ENCODE data around the gene AGFG2.

The AGFG2 gene

DNA sequence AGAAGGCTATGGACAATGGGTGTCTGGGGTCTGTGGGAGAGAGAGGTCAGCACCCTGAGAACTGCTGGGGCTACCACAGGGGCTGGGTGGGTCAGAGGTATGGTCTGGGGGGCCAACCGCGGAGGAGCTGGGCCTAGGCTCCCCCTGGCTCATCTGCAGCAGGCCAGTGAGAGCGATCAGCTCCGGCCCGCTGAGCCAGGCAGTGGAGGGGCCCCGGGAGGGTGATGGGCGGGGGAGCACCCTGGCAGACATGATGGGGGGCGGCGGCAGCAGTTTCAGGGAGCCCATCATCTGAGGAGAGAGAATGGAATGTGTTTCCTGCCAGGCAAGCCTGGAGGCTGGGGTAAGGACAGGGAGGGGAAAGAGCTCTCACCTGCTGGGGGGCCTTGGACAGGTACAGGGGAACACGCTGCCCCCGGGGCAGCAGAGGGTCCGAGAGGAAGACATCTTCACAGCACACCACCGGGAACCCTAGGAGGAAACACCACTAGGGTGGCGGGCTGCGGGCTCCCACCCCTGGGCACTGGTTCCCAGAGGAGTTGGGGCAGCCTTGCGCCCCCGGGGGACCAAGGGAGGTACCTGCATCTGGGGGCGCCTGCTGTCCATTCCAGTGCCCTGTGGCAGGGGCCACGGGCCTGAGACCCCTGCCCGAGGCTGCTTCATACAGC is 33.4 kb downstream of the AGFG2 start:
- no peak for DNase-seq (ENCODE audit: low read depth, low spot score)

DNA sequence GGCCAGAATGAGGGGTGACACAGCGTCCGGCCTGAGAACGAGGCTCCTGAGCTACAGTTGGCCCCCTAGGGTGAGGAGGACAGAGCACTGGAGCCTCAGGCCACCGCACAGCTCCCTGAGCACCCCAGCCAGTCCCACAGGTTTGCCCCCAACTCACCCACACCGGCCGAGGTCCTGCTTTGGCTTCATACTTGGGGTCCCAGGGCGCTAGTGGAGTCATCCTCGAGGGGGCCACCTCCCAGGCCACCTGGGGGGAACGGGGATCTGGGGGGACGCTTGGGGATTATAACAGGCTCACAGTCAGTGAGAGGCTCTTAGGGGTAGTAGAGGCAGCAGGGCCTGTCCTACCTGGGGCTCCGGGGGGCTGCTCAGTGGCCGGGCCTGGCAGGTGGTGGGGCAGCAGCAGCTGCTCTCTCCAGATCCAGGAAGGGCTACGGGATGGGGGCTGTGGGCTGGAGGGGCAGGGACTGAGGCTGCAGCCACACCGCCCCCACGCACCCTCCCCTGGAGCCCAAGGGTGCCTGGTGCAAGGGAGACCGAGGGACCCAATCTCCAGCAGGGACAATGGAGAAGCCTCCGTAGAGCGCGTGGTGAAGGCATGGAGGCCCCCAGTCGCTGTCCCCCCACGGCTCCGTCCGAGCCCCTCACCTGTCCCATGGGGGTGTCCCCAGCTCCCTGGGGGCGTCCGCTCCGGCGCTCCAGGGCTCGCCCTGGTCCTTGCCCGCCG is 34.1 kb downstream of the AGFG2 start:
- DNase-seq (ENCODE audit: low read depth, low spot score) = no peak

DNA sequence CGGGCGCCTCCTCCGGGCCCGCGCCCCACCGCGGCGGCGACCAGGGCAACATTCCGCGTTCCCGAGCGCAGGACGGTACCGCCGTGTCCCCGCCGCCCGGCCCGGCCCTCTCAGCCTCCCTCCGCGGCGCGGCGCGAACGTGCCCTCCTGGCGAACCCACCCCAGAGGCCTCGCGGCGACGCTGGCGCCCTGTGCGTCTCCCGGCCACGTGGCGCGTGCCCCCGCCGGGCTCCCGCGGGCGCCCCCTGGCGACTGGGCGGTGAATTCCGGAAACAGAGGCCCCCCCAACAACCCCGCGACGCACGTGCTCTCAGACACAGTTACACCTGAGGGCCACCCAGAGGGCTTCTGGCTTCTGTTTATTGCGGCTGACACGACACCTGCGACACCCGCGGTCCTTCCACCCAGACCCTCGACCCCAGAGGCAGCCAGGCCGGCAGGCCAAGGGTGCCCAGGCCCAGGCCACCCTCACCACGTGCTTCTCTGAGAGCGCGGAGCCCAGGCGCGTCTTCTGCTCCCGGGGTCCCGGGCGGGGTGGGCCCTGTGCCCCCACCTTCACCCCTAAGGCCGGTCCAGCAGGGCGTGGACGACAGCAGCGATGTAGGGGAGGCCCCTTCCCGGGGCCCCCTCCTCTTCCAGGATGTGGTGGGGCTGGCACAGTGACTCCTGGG is 34.8 kb downstream of the AGFG2 start, which contains the start of gene SAP25:
SAP25 (minus strand) TSS at position 210 of the 671 bp plus-strand sequence; CDS start at position 52, 158 bp downstream.
- no peak for DNase-seq (ENCODE audit: low read depth, low spot score)

DNA sequence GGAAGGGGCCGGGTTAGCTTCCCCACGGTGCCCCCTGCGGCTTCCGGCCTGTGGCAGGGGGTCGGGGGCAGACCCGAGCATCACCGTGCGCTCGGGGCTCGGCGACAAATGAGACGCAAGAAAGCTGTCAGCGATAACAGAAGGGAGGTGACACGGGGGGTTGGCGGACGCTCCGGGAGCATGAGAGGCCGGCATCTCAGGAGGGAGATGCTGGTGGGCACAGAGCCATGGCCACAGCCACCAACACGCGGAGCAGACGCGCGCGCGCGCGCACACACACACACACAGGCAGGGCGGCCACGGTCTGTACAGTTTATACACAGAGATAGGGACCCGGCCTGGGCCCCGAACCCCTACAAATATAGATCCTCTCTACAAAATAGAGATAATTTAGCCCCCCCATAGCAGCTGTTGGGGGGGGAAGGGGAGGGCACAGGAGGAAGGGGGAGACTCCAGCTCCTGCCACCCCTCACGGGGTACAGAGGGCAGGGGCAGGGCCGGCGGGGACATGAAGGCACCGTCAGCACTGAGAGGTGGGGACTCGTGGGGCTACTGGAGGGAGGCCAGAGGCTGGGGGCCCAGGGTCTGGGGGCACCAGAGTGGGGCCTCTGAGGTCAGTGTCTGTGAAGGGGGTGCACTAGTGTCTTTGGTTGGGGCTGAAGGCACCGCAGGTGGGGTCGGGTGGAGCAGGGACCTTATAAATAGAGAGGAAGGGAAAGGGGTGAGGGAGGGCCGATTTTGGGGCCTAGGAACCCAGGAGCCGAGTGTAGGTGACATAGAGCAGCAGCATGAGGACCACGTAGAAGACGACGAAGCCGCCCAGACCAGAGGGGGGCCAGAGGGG is 35.6 kb downstream of the AGFG2 start:
- DNase-seq (ENCODE audit: low read depth, low spot score) = no peak

DNA sequence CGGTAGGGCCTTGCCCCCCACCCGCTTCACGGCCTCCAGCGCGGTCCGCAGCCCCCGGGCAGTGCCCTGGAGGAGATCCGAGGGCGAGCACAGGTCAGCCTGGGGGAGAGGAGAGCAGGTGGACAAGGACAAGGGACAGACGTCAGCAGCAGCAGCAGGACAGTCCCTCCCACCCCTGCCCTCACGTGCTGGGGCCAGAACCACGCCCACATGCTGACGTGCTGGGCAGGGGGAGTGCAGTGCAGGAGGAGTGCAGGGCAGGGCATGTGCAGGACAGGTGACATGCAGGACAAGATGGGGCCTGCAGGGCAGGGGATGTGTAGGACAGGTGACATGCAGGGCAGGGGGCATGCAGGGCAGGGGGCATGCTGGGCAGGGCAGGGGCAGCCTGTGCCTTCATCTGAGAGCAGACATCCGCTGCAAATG is 36.2 kb downstream of the AGFG2 start:
- no peak for DNase-seq (ENCODE audit: low read depth, low spot score)

DNA sequence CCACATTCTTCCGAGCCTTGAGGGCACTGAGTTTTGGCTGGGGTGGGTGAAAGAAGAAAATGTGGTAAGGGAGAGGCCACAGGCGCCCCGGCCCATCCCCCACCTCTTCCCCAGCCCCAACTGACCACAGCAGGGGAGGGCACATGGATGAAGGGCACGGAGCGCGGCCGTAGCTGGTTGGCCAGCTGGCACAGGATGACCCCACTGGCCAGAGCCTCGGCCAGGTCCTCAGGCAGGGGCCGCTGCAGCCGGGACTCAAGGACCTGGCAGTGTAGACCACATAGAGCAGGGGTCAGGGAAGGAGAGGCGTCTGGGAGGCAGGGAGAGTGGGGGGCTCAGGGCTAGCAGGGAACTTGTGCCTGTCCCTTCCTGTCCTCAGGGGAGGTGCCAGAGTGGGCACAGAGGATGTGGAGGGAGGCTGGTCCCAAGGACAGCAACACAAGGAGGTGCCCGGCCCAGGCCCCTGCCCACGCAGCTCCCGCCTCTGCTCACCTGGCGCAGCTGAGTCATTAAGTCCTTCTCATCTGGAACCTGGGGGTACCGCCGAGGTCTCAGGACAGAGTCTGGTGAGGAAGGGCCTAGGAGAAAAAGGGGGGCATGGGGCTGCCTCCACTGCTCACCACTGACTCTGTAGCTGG is 36.9 kb downstream of the AGFG2 start:
- no peak for DNase-seq (ENCODE audit: low read depth, low spot score)

DNA sequence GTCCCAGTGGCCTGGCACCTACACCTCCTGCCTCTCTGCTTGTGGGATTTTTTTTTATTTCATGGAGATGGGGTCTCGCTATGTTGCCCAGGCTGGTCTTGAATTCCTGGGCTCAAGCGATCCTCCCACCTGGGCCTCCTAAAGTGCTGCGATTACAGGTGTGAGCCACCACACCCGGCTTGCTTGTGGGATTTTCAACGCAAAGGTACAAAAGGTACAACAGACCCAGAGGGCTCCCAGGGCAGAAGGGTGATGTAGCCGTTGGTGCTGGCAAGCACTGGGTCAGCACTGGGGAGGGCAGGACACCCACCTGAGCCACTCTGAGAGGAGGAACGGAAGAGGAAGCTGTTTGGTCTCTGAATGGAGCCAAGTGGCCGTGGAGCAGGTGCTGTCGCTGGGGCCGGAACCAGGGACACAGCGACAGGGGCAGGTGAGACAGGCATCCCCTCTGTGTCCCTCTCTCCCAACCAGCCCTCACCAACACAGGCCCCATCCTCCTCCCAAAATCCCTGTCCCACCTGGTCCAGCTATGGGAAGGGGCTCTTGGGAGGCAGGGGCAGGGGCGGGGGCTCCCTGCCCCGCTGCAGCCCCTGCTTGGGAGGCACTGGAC is 37.5 kb downstream of the AGFG2 start:
- DNase-seq (ENCODE audit: low read depth, low spot score) = no peak

DNA sequence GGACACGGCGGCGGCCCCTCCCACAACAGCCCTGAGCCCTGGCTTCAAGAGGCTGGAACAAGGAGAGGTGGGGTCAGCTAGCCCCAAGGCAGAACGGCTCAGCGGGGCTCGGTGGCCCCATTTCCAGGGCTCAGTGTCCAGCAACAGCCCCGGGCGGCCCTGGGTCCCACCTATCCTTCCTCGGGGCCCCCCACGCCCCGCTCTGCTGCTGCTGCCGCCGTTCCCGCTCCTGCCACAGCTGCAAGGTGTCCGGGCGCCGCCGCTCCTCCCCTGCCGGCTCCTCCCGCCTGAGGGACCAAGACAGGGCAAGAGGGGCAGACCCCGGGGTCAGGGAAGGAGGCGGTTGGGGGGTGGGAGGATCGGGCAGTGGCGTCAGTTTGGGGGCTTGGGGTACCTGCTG is 38.1 kb downstream of the AGFG2 start:
- DNase-seq (ENCODE audit: low read depth, low spot score) = no peak

DNA sequence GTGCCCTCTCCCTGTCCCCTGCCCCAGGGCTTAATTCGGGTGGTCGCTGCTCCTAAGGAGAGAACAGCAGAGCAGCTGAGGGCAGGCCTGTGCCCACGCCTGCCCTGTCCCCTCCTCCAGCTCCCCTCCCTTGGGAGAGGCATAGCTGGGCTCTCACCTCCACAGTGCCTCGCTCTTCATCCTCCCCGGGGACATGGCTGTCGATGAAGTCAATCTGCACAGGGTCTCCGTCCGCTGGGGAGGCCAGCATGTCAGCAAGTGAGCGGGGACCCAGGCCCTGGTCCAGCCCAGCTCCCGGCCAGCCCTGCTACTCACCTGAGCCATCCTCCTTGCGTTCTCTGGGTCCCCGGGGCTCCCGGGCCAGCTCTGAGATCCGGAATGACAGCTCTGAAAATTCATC is 38.5 kb downstream of the AGFG2 start:
- DNase-seq (ENCODE audit: low read depth, low spot score) = no peak

DNA sequence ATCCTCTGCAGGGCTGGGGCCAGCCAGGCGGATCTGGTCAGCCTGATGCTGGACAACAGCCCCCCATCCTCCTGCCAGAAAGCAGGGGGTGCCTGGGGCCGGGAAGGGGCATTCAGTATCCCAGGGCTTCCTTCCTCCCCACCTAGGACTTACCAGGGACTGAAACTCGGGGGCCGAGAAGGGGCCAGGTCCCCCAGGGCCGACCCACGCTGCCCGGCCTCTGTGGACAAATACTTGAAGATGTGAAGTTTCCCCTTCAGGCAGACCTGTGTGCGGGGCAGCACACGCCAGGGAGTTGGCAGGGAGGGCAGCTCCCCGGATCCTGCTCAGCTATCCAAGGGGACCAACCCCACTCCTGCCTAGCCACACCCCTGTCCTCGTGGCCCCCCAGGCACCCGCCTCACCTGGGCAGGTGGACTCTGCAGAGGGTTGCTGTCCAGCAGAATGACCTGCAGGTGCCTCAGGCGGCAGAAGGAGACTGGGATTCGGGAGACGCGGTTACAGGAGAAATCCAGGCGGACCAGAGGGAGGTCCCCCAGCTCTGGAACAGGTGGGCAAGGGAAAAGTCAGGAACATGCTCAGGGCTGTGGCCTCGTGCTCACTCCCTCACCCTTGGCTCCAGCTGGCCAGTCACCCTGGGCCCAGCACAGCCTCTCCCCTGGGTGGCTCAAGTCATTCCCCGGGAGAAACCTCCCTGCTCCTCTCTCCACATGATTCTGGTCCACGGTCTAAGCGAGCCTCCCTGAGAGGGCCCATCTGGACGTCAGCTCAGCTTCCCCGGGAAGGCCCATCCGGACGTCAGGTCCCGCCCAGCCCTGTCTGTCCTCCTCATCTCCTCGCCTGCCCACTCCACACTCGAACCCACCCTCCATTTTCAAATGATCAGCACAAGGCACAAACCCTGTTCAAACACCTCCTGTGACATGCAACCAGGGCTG is 39.5 kb downstream of the AGFG2 start:
- no peak for DNase-seq (ENCODE audit: low read depth, low spot score)

DNA sequence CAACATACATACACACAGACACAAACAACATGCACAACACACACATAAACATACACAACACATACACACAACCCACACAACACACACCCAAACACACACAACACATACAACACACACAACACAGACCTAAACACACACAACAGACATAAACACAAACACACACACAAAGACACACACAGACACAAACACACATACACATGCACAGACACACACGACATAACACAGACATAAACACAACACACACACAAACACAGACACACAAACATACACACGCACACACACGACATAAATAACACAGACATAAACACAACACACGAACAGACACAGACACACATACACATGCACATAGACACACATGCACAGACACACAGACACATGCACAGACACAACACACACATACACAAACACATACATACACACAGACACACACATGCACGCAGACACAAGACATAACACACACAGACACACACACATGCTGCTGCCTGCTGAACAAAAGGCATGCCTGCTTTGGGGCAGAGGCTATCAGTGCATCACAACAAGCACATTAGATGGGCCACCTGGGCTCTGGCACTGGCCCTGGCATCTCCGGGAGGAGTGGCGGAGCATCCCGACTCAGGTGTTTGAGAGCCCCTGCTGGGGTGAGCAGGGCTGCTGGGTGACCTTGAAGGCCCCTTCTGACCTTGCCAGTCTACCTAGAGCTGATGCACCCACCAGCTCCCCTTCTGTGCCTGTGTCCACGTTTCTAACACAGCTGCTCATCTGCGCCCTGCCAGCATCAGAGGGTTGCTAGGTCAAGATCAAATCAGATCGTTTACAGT is 41.7 kb downstream of the AGFG2 start:
- DNase-seq (ENCODE audit: low read depth, low spot score) = no peak

DNA sequence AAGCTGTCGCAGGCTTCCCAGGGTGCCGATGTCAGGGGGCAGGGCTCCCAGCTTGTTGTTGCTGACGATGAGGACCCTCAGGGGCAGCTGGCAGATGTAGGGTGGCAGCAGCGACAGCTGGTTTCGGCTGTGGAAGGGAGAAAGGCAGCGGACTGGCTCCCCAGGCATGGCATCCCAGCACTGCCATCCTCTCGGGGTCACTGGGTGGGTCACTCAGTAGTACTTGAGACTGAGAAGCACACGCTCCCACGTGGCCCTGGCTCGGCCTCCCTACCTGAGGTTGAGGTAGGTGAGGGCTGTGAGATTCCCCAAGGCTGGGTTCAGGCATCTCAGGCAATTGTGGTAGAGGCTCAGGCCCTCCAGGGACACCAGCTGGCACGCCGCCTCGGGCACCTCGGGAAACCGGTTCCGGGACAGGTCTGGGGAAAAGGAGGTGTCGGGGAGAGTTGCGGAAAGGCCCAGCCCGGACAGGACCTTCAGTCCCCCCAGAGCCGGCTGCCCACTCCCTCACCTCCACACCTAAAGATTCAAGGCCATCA is 43.1 kb downstream of the AGFG2 start:
- no peak for DNase-seq (ENCODE audit: low read depth, low spot score)

DNA sequence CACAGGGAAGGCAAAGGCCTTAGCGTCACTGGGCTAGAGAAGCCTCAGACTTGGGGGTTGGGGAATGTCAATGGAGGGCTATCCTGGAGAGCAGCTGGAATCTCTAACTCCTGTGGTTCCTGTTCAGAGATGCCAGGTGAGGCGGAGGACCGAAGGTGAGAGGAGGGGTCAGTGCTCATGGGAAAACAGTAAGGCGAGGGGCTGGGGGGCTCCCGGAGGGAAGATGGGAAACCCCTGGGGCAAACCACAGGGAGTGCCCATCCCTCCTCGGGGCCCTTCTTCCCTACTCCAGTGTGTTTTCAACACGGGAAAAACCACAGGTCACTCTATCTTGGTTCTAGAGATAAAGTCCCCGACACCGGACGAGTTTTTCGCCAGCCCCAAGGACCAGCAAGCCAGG is 43.6 kb downstream of the AGFG2 start:
- no peak for DNase-seq (ENCODE audit: low read depth, low spot score)

DNA sequence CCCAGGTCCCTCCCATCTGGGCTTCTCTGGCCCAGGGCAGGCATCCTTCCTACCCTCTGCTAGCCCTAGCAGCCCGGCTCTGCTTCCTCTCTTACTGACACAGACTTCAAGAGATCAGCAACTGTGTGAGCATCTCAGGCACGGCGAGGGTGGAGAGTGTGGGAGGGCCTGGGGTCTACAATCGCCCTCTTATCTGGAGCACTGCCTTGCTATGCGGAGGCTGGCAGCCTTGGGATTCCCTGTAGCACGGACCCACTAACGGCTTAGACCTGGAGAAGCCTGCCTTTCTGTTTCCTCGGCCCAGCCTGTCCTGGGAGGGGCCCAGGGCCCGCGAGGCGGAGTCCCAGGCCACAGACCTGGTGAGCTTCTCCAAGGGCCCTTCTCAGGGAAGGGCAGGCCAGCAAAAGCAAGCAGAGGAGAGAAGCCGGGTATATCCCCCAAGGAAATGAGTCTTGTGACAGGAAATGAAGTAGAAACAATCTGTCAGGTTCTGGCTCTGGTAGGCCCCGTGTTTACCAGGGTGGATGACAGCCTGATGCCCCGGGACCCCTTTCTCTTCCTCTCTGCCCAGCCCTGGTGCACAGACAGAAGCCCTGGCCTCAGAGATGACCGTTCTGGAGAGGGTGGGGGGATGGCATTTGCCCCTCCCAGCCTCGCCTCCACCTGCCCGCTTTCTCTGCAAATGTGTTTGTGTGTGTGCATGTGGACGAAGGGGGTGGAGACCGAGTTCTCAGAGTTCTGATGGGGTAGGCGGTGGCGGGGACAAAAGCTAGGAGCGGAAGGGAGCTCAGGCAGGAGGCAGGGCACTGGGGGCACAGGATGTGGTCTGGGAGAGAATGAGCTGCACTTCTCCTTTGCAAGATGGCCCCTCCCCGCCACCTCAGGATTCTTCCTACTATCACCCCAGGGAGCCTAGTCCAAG is 44.4 kb downstream of the AGFG2 start:
- no peak for DNase-seq (ENCODE audit: low read depth, low spot score)

DNA sequence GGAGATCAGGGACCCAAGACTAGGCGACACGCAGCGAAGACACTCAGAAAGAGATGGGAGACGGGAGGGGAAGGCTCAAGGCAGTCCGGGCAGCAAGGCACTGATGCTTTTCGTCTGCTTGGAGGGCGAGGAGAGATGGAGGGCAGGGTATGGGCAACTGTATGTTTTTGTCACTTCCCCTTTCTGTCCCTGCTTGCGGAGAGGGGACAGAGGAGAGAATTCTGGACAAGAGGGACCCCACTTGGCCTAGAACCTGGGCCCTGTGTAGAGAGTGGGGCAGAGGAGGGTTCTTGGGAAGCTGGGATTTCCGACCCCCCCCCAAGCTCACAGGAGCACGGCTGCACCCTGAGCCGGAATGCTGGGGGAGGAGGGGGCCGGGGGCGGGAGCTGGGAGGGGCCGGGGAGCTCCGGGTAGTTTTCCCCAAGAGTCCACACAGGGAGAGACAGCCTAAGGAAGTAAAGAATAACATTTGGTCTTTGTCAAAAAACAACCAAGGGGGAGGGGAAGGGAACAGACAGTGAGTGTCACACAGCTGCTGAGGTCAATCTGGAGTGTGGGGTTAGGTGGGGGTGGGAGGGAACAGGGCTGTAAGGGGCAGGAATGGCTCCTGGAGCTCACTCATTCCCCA is 45.2 kb downstream of the AGFG2 start:
- DNase-seq (ENCODE audit: low read depth, low spot score) = no peak

DNA sequence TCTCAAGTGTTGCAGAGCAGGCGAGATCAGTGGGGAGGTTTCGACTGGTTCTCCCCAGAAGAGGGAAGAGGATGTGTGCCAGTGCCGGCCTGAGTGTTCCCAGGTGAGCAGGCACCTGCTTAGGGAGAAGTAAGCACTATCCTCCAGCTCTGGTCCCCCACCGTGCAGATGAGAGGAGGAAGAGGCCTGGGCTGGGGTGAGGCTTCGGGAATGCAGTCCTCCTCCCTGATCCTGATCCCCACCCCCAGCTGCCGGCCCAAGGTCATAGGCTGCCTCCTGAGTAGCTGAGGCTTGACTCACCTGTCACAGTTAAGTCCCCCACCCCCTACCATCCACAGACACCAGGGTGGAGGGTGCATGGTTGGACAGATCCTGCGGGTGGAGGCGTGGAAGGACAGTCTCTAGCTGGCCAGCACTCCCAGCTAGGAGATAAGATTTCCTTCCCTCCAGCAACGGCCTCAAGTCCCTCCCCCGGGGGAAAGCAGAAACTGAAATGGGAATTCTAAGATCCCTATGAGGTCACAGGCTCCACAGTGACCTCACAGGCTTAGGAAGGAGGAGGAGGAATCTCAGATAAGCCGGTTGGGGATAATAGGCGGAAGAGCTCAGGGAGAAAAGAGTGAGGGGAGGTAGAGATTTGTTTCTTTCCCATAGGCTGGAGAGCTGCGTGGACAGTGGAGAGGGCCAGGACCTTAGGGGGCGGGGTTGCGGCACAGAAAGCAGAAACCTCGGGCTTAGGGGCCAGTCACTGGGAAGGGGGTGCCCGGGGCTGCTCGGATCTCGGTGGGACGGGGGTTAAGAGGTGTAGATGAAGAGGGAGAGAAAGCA is 45.9 kb downstream of the AGFG2 start:
- DNase-seq (ENCODE audit: low read depth, low spot score) = no peak

All from smooth muscle cell of the brain vasculature (primary cell).